Fibroblast of pulmonary artery (primary cell): Measurements from ENCODE around the gene HSD17B11.
"Not testable (repeated sequence)": the region's sequence is repeated elsewhere in the genome, so short reads cannot be mapped to it uniquely, and the experiment has no call there.

ENCODE experiments used
- DNase-seq: peaks from one replicate; pipeline ENCODE4 v3.0.0-alpha.2; 2010; ENCODE audit warnings: low read depth
- H3K4me3 ChIP-seq: replicated peaks from 2 replicates; pipeline ENCODE4 v1.5.1; 2011; ENCODE audit warnings: low read depth, mild to moderate bottlenecking, control low read depth, low read length, moderate library complexity
- CTCF ChIP-seq: IDR thresholded peaks from 2 replicates; pipeline ENCODE4 v1.5.1; 2011; ENCODE audit warnings: mild to moderate bottlenecking, control low read depth, low read length, inconsistent platforms; ENCODE audit errors: missing control alignments

Gene HSD17B11

GRCh38 chr4:87317527-87317926, 73.5 kb downstream of the HSD17B11 start:
- DNase-seq, result peak; percentile 39
- no peak overlapping the region for H3K4me3 ChIP-seq
- TF ChIP-seq CTCF, result no peak

GRCh38 chr4:87316961-87317360, 74.0 kb downstream of the HSD17B11 start:
- TF ChIP-seq CTCF, result no peak
- no peak overlapping the region for H3K4me3 ChIP-seq
- DNase-seq, result no peak

- H3K4me3 ChIP-seq, DNase-seq: not testable (repeated sequence)
These were observed 76.0 kb downstream of the HSD17B11 start for GRCh38 chr4:87315000-87315399.

- H3K4me3 ChIP-seq, result no peak overlapping the region
- DNase-seq, result no peak
- TF ChIP-seq CTCF, result no peak
These were observed 77.2 kb downstream of the HSD17B11 start for GRCh38 chr4:87313756-87314155.

- TF ChIP-seq CTCF, result no peak
- no peak for DNase-seq
- no peak overlapping the region for H3K4me3 ChIP-seq
These were observed 79.3 kb downstream of the HSD17B11 start for GRCh38 chr4:87311684-87312083.

- DNase-seq, result peak; percentile 35
- no peak overlapping the region for H3K4me3 ChIP-seq
- TF ChIP-seq CTCF, result no peak
These were observed 80.2 kb downstream of the HSD17B11 start for GRCh38 chr4:87310691-87311335.

GRCh38 chr4:87309625-87310024, 81.4 kb downstream of the HSD17B11 start:
- DNase-seq, result peak; percentile 76

More at GRCh38 chr4:87309625-87310024, 81.4 kb downstream of the HSD17B11 start:
- no peak overlapping the region for H3K4me3 ChIP-seq
- no peak for TF ChIP-seq CTCF
